Measurements from ENCODE around the gene MCF2L.

The MCF2L gene

DNA sequence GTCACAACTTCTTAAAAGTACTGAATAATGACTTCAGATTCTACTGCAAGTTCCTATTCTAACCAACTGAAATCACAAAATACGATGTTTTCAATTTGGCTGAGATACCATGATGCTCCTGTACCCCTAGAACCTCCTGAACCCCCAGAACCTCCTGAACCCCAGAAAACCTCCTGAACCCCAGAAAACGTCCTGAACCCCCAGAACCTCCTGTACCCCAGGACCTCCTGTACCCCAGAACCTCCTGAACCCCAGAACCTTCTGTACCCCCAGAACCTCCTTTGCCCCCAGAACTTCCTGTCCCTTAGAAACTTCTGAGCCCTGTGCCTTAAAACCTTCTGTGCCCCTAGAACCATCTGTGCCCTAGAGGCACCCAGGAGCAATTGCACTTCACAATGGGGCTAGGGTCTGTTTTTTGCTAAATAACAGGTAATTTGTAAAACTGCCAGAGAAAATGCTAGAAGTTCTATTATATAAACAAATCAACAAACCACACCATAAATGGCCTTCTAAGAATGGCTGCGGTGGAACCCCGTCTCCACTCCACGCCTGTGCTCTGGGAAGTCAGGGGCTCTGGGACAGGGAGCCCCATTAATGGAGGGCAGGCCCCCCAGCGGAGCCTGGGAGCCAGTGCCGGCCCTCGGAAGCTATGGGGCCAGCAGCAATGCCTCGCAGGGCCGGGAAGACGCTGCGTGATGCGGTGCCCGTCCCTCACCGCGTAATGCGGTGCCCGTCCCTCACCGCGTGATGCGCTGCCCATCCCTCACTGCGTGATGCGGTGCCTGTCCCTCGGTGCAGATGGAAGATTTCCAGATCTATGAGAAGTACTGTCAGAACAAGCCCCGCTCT is 115.3 kb downstream of the MCF2L start:
- DNase-seq (ENCODE audit: low read depth in 2 of 2) = no peak

DNA sequence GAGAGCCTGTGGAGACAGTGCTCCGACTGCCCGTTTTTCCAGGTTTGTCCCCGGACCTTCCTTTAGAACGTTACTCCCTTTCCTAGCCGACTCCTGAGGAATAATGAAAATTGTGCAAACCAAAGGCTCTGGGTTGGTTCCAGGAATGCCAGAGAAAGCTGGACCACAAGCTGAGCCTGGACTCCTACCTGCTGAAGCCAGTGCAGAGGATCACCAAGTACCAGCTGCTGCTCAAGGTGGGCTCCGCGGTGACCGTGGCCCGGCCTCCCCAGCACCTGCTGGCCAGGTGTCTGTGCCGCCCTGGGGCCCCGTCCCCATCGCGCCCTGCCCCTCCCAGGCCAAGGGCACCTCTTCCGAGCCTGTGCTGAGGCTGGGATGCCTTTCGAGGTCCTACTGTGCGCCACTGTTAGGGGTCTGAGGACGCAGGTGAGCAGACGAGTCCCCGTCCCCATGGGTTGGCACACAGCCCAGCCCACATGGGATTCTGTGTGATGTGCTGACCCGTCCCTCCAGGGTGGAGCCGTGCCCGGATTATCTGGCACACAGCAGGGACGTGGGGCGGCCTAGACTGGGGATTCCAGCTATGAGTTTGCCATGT is 116.0 kb downstream of the MCF2L start:
- no peak for DNase-seq (ENCODE audit: low read depth in 2 of 2)

DNA sequence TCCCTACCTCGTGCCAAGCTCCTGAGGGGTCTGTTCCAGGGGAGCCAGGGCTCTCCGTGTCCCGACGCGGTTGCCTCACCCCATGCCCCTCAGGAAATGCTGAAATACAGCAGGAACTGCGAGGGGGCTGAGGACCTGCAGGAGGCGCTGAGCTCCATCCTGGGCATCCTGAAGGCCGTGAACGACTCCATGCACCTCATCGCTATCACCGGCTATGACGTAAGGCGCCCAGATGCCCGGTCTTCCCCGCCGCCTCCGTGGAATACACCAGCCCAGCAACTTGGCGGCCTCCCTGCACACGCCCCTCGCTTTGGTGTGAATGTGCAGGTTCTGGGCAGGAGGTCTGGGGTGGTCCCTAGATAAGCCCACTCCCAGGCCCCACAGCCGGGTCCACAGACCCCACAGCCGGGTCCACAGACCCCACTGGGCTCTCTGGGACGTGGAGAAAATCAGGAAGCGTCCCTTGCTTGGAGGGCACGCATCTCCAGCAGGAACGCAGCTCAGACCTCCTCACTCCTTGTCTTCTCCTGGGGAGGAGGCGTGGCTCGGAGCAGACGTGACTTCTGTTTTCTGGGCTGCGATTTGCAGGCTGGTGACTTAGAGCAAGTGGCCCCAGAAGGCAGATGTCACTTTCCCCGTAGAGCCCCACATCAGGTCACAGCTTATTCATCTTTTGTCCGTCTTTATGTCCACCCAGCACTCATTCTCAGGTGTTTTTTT is 117.2 kb downstream of the MCF2L start:
- DNase-seq (ENCODE audit: low read depth in 2 of 2) = no peak

DNA sequence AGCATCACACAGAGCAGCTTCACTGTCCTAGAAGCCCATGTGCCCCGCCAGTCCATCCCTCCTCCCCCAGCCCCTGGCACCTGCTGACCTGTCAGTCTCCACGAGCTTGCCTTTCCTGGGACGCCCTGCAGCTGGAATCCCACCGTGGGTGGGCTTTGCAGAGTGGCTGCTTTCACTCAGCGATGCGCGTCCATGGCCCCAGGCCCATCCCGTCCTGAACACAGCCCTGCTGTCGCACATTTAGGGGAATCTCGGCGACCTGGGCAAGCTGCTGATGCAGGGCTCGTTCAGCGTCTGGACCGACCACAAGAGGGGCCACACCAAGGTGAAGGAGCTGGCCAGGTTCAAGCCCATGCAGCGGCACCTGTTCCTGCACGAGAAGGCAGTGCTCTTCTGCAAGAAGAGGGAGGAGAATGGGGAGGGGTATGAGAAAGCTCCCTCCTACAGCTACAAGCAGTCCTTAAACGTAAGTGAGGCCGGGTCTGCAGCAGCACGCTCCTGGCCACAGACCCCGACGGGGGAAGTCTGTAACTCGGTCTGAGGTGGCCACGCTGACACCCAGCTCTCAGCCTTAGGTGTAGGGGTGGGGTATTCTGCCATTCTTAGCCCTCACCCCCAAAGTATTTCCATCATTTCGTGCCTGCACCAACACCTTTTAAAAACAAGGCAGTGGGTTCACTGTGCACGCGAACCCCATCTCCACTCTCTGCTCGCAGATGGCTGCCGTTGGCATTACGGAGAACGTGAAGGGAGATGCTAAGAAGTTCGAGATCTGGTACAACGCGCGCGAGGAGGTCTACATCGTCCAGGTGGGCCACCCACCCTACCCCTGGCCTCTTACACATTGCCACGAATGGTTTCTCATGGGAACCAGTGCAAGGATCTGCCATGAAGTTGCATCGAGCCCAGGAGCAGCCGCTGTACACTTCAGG is 118.2 kb downstream of the MCF2L start:
- no peak for DNase-seq (ENCODE audit: low read depth in 2 of 2)

DNA sequence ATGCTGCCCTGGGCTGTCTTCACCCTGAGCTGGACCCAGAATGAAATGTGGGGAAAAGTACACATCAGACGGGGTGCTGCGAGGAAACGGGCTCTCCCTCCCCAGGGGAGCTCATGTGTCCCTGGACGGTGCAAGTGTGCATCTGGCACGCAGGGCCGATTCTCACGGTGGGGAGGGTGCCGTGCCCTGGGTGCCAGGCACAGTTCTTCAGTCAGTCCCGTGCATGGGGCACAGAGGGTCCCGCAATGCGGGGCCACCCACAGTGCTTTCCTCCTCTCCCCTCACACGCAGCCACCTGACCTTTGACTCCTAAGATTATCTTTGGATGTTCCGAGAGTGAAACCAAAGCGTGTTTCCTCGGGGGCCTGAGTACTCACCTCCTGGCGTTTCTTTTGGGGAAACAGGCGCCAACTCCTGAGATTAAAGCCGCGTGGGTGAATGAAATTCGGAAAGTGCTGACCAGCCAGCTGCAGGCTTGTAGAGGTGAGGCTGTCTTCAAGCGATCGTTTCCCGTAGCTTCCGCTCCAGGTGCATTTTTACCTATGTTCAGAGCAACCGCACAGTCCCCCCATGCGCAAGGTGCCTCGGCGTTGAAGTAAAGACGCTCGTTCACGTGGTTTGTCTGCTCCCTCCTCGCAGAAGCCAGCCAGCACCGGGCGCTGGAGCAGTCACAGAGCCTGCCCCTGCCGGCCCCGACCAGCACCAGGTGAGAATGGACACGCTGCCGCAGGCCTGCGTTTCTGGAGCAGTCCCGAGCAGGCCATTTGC is 119.1 kb downstream of the MCF2L start:
- DNase-seq (ENCODE audit: low read depth in 2 of 2) = no peak

DNA sequence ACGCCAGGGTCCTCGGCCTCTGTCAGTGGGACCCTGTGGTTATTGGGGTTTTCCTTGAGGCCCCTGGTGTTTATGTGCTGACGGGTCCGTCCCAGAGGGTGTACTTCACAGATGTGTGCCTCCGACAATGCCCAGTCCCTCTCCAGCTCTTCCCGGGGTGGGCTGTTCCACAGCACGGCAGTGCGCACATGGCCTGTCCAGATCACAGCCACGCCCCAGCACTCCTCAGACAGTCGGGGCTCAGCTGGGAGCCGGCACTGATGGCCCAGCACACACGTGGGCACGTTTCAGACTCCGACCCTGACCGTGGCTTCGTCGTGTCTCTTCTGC is 119.6 kb downstream of the MCF2L start:
- DNase-seq (ENCODE audit: low read depth in 2 of 2) = no peak

DNA sequence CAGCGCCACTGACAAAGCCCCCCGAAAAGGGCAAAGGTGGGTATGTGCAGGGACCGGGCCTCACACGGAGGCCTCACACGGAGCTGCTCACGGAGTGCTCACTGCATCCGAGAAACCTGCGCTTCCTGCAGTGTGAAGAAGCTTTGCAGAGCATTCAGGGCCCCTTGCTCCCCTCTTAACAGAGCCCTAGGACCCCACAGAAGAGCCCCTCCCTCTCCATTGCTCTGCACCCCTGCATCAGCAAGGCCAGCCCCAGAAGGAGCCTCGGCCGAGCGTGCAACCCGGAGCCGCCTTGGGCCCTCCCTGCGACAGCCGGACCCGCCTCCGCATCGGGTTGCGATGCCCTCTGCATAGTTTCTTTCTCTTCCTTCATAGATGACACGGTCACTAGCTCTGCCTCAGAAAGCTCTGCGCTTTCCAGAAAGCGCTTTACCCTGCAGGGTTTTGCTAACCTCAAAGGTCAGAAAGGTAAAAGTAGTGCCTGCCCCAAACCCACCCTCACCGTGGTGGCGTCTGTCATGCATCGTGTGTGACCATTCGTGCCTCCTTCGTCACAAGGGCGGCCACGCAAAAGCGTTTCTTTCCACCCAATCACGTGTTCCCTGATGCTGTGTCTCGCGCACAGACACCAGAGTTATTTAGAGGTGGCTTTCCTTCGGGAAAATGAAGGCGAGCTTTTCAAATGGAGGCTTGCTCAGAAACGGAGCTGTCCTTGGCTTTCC is 120.8 kb downstream of the MCF2L start:
- DNase-seq (ENCODE audit: low read depth in 2 of 2) = no peak

DNA sequence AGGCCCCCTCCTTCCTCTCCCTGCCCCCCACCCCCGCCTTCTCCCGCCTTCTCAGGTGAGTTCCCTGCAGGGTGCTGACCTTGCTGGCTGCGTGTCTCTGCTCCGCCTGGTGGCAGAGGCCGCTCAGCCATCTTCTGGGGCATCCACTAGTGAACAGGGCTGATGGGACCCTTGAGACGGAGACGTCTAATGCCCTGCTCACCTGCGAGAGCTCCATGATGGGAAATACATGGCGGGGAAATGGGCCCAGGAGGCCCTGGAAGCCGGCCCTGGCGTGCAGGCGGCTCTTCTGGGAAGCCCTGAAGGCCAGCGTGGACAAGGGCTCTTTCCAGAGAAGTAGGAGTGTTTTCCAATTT is 121.4 kb downstream of the MCF2L start:
- DNase-seq (ENCODE audit: low read depth in 2 of 2) = no peak

DNA sequence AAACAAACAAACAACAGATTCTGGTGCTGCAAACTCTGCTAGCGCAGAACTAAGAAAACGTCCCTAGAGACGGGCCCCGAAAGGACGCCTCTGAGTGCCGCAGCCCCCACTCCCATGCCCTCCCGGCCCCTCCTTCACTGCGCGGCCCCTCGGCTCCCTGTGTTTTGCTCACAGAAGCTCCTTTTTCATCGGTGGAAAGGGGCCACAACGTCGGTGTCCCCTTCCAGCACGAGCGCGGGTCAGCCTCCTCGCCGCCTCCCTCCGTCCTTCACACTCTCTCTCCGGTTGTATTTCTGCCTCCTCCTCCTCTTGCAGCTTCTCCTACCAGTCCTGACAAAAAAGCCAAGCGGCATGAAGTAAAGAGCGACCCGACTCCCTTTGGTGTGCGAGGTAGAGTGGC is 121.8 kb downstream of the MCF2L start:
- DNase-seq (ENCODE audit: low read depth in 2 of 2) = no peak

DNA sequence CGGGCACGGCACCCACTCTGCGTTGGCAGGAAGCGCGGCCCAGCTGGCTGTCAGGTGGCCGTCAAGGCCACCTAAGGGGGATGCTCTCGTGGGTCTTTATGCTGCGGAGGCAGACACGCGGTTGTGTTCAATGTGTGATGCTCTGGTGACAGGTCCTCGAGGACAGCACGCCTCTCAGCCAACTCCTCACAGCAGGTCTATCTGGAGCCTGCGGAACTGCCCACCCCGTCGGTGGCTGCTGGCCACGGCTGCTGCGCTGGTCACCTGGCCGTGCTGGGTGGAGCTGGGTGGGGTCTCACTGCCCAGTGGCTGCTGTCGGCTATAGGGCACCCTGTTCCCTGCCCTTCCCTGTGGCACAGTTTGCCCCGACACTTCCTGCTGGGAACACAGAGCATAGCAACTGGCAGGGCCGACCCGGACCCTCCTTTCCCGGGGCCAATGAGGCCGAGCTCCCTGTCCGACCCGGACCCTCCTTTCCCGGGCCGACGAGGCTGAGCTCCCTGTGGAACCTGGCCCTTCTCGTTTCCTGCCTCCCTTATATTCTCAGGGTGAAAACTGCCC is 122.3 kb downstream of the MCF2L start:
- no peak for DNase-seq (ENCODE audit: low read depth in 2 of 2)

DNA sequence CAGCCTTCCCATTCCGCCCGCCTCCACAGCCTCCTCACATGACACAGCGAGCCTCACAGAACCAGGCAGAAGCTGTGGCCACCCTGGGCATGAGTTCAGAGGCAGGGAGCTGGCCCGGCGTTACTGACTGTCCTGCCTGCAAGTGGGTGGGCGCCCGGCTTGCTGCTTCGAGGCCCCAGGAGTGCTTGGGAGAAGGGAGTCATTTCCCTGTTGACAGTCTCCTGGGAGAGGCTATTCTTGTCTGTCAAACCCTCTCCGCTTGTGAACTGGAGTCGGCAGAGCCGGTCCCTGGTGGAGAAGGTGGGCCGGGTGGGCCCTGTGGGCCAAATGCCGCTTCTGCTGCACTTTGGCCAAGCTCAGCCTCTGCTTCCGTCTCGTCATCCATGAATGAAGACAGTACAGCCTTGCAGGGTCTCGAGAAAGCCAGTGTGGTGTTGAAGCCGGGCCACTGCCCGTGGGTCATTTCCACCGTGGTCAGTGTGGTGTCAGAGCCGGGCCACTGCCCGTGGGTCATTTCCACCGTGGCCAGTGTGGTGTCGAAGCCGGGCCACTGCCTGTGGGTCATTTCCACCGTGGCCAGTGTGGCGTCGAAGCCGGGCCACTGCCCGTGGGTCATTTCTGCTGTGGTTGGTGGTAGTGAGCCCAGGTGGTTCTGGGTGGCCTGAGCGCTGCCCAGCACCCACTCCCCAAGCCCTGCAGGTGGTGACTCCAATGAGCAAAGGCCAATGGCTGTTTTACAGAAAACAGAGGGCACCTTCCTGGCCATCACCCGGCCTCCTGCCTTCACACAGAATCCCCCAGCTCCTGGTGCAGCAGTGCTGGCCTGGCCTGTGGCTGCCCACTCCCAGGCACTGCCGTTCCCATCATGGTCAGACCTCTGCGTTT is 123.1 kb downstream of the MCF2L start:
- no peak for DNase-seq (ENCODE audit: low read depth in 2 of 2)

DNA sequence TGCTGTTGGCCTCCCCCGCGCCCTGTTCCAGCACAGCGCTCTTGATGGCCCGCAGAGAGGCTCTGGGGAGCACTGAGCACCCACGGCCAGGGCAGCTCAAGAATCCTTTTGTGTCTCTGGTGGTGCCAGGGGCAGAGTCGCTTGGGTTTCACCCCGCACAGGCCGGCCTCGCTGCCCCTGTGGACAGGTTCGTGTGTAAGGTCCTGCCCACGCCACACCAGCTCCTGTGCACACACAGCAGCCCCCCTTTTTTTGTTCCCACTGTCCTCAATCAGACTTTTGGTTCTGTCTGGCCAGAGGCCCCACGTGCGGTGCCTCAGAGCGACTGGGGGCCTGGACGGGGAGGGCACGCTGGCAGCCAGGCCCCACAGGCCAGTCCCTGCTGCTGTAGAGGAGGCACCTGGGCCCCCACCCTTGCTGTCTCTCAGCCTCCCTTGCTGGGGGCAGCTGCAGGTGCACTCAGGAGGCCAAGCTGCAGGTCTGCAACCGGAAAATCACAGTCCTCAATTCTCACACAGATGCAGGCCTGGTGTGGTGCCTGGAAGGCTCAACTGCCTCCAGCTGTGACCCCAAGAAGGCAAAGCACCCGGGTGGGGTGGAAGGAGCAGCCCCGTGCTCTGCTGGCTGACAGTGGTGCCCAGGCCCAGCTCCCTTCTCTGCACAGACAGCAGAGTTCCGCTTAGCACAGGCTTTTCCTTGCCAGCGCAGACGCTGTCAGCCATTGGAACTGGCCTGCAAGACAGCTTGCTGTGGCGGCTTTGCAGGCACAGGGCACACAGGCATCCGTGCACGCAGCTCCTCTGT is 124.0 kb downstream of the MCF2L start:
- no peak for DNase-seq (ENCODE audit: low read depth in 2 of 2)

DNA sequence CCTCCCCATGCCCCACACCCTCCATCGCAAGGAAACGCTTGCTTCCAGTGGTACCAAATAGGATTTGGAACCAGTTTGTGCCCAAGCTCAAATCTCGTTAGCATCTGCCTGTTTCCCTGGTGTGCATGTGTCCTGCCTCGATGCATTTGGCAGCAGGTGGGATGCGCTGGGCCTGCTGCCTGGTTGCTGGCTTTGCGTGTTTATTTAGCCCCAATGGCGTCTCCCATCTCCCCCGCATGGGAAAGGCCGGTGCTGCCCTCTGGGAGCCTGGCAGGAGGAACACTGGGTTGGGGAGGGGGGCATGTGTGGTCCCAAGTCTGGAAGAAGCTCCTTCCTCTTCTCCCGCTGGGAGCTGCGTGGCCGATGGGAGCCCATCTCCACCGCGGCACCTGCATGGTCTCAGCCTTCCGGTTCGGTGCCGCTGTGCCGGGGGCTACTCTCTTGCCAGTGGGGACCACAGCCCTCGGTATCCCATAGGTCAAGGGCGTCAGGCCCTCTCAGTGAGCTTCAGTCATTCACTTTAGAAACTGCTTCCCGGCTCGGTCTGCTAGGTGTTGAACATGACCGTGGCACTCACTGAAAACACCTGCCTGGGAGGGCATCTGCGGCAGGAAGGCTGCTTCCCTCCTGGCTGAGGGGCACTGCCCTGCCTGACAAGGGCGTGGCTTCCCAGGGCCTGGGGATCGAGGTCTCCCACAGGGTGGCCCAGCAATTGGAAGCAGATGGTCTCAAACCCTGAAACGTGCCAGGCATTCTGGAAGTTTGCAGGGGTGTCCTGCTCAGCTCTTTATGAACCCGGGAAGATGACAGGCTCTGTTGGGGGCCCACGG is 124.8 kb downstream of the MCF2L start:
- DNase-seq (ENCODE audit: low read depth in 2 of 2) = no peak

DNA sequence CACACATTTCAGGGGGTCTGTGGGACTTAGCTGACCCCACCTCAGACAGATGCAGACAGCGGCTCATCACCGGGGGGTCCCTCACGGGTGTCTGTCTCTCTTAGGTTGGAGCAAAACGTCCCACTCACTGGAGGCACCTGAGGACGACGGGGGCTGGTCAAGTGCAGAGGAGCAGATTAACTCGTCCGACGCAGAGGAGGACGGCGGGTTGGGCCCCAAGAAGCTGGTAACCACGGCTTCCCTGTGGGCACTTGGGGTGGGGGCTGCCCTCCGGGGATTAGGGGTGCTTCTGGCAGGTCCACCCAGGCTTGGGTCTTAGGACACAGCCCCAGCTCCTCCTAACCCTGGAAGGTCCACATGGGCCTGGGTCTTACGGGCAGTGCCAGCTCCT is 125.4 kb downstream of the MCF2L start:
- DNase-seq (ENCODE audit: low read depth in 2 of 2) = no peak

DNA sequence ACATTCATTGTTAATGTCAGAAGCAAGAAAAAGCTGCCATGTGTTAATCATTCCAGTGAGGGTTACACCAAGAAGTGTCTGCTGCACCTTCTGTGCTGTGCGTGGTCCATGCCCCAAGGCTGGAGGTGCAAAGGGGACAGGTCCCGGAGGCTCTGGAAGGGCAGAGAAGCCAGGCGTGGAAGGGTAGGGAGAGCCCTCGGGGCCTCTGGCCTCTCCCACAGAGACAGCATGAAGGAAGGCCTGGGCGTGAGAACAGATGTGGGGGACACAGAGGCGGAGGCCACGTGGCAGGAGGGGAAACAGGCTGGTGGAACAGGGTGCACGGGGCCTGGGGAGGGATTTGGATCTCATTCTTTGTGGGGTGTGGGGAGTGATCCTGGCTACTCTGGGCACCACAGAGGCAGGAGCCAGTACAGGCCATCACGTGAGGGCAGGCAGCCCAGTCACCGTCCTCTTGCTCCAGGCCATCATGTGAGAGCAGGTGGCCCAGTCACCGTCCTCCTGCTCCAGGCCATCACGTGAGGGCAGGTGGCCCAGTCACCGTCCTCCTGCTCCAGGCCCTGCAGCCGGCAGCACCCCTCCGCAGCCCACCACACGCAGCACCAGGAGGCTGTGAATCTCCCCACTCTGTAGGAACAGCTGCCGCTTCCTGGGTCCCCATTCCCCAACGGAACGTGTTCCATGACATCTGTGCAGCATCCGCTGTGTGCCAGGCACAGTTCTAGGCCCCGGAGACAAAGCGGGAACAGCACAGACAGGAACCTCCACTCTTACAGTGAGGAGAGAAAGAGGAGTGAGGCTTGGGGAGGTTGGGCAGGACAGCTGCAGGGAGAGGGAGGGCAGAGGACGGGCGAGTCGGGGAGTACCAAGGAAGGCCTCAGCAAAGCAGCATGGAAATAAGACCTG is 126.4 kb downstream of the MCF2L start:
- no peak for DNase-seq (ENCODE audit: low read depth in 2 of 2)

DNA sequence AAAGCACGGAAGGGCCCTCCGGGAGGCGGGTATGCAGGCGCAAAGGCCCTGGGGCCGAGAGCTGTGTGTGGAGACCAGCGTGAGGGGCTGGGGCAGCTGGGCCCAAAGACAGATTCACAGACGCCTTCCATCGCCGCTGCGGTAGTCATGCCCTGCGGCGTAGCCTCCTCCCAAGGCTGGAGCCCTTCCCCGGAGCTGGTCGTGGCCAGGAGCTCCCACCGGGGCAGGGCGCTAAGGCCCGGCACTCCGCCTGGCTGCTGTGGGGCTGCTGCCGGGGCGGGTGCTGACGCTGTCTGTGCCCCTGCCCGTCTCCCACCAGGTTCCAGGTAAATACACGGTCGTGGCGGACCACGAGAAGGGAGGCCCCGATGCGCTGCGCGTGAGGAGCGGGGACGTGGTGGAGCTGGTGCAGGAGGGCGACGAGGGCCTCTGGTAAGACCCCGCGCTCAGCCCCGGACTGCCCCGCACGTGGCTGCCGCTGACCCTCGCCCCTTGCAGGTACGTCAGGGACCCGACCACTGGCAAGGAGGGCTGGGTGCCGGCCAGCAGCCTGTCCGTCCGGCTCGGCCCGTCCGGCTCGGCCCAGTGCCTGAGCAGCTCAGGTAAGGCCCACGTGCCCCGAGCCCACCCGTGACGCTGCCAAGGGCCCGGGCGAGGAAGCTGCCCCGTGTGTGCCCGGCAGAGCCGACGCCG is 127.2 kb downstream of the MCF2L start:
- no peak for DNase-seq (ENCODE audit: low read depth in 2 of 2)

Measured in activated CD4-positive, alpha-beta T cell treated with anti-CD3 and anti-CD28 coated beads for 24 hours (primary cell).